ENCODE measurements around the gene SLC15A1.

Gene SLC15A1, protein sequence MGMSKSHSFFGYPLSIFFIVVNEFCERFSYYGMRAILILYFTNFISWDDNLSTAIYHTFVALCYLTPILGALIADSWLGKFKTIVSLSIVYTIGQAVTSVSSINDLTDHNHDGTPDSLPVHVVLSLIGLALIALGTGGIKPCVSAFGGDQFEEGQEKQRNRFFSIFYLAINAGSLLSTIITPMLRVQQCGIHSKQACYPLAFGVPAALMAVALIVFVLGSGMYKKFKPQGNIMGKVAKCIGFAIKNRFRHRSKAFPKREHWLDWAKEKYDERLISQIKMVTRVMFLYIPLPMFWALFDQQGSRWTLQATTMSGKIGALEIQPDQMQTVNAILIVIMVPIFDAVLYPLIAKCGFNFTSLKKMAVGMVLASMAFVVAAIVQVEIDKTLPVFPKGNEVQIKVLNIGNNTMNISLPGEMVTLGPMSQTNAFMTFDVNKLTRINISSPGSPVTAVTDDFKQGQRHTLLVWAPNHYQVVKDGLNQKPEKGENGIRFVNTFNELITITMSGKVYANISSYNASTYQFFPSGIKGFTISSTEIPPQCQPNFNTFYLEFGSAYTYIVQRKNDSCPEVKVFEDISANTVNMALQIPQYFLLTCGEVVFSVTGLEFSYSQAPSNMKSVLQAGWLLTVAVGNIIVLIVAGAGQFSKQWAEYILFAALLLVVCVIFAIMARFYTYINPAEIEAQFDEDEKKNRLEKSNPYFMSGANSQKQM

DNA sequence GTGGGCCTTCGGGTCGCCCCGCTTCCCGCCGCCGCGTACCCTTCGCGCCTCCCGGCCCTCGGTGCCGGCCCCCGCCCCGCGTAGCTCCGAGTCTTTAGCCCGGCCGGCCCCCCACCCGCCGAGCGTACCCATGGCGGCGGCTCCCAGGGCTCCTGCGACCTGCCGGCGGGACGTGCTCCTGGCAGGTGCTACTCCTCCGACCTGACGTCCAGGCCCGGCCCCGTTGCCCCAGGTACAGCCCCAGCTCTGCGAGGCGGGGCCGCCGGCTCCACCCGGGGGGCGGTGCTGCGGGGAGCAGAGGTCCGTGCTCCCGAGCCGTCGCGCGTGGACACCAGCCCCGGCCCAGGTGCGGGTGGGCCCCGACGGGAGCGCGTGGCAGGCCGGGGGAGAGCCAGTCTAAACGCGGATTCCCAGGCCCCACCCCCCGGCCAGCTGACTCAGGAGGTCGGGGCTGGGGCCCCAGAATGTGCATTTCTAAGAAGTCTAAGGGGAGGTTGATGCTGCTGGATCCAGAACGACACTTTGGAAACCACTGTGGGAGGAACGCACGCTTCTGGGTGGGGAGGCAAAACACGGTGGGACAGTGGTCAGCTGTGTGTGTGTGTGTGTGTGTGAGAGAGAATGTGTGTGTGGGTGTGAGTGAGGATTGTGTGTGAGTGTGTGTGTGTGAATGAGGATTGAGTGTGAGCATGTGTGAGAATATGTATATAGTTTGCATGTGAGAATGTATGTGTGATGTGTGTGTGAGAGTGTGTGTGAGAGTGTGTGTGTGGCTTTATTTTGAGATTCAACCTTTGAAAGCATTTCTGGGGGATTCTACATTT is at the start of gene SLC15A1:
Gene SLC15A1 (minus strand): TSS at position 206 of the 824 bp plus-strand sequence. CDS start 74 bp downstream, at position 132.
- ATAC-seq (no peak), DNase-seq (no peak)

DNA sequence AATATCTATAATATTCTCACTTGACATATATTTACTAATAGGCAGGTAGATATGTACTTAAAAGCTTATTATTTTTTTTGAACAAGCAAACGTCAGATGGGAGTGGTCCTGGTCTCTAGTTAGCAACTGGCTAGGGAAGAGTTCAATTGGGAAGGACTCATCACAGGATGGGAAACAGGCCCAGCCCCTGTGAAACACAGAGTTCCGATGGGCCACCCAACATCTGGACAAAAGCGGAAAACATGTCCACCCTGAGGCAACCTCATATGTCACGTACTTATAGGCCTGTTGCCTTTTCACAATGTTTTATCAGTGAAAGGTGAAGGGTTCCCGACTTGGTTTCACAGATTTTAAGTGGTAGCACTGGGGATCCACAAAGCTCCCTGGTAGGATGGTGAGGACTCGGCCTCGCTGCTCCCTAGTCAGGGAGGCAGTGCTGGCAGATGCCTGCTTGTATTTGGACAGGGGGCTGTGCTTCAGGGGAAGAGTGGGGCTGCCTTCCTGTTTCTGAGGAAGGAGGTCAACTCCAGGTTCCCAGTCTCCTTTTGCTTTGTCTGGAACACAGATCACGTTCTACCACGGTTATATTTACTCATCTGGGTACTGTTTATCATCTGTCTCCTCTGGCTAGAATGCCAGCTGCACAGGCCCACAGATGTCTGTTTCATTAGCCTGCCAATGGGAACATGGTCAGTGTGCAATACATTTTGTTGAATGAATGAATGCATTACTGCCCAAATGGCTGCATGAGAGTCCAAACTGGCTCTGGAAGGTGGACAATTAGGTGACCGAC is 49.4 kb upstream of the SLC15A1 start:
- ATAC-seq (no peak), DNase-seq (no peak)

DNA sequence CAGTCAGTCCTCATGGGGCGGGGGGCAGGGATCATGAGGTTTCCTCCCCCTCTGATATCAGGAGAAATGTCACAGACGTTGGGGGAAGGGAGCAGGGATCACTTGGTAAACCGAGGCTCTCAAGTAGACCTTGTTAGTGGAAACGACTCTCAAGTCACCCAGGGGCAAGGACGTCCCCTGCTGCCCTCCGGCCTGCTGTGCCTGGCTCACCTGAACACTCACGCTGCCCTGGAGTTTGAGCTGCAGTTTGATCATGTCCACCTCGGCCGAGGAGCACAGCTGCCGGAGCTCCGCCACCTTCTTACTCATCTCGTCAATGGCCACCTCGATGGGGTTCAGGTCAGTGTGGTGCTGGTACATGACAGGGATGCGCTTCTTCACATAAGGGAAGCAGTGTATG is 47.6 kb upstream of the SLC15A1 start:
- no peak for ATAC-seq
- DNase-seq, result no peak

DNA sequence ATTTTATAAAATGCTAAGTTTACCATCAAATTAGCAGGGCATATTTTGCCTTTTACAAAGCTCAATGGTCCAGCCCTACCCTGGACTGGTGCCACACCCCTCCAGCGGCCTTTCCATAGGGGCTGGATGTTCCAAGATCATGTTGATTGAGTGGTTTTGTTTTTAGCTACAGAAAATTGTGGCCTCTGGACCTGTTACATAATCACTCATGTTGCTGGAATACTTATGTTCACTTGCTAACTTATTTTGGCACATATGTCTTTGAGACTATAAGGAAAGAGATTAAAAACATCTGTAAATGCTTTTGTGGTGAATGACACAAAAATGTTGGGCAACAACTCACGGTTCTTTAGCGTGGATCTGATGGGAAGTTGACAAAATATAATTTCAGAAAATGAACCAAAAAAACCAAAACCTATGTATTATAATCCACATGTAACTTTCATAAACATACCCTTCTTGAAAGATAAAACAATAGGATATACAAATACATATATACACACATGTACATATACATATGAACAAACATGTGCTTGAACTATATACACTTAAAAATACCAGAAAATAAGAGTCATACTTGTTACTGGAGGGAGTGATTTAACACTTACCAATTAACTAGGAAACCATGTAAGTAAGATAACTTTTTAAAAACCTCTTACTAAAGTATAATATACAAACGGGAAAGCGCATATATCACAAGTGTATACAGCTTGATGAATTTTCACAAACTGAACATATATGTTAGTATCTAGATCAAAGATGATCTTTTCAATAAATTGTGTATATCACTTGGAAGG is 46.6 kb upstream of the SLC15A1 start:
- no peak for ATAC-seq
- DNase-seq, result no peak

DNA sequence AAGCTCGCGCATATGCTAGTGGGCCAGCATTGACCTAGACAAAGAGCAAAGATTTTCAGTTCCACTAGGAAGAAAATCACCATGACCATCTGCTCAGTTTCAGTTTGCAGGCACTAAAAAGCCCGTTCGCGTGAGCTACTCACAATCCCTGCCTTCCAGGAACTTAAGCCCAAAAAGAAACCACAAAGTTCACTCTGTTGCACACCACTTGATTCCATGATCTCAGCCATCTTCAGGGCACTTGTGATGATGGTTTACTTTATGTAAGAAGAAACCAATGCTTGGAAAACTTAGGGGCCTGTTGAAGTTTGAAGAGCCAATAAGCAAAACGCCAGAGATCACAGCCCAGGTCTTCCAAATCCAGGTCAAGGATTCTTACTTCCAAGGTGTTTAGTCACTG is 45.0 kb upstream of the SLC15A1 start:
- no peak for ATAC-seq
- DNase-seq, result no peak

DNA sequence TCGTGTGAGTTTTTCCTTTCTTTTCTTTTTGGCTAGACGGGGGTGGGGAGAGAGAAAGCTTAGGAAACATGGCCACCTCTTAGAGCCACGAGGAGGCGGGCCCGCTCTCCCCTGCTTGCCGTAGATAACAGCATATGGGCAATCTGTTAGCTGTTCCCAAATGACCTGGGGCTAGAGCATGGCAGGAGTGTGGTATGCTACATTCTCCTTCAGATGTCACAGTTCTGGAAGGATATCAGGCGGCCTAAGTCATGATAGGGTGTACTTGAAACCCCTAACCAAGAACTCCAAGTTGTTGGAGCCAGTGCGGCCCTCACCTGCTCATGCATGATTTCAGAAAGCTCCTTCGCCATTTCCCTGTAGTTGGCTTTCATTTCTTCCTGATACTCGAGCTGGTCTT is 44.3 kb upstream of the SLC15A1 start:
- no peak for DNase-seq
- no peak for ATAC-seq

DNA sequence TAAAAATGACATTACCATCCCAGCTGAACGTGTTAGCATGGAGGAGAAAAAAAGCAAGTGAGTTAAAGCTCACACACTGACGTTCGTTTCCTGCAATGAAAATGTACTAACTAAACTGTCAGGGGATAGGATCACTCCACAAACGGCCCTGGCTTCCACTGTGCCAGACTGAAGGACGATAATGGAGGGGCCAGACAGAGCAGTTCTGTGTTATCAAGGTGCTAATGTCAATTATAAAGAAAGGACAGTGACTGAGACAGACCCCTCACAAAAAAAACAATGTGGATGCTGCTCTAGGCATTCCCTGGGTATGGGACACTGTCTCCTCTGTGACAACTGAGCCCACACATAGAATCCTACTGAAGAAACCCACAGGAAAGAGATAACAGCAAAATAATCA is 43.7 kb upstream of the SLC15A1 start:
- DNase-seq, result no peak
- no peak for ATAC-seq

DNA sequence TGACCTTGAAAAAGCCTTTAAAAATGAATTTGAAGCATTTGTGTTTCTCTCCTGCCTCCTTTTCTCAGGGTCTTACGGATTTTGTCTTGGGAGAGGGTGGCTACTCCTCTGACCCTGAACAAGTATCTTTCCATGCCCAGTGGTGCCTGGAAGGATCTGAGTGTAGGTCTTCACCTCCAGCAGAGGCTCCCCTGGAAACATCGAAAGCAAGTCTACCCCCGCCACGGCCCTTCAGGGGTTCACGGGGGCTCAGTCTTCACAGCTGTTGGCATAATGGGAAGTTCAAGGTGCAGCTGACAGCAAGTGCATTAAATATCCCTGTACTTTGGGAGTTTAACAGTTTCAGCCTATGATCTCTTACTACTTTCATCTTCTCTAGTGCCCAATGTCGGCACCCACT is 42.7 kb upstream of the SLC15A1 start:
- no peak for DNase-seq
- ATAC-seq, result no peak

DNA sequence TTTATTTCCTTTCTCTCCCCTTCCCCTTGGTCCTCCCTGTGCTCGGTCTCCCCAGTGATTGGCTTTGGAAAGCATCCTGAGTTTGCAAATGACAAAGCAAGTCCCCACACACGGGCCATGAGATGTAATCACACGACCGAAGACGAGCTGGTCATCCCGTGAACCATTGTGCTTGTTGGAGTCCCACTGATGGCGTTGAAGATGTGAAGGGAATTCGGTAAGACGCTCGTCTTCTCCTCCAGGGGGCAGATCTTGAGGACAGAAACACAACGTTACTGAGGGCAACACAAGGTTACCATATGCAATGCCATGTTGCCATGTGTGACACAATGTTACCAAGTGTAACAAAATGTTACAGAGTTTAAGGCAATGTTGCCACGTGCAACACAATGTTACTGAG is 42.0 kb upstream of the SLC15A1 start:
- ATAC-seq (no peak), DNase-seq (no peak)

DNA sequence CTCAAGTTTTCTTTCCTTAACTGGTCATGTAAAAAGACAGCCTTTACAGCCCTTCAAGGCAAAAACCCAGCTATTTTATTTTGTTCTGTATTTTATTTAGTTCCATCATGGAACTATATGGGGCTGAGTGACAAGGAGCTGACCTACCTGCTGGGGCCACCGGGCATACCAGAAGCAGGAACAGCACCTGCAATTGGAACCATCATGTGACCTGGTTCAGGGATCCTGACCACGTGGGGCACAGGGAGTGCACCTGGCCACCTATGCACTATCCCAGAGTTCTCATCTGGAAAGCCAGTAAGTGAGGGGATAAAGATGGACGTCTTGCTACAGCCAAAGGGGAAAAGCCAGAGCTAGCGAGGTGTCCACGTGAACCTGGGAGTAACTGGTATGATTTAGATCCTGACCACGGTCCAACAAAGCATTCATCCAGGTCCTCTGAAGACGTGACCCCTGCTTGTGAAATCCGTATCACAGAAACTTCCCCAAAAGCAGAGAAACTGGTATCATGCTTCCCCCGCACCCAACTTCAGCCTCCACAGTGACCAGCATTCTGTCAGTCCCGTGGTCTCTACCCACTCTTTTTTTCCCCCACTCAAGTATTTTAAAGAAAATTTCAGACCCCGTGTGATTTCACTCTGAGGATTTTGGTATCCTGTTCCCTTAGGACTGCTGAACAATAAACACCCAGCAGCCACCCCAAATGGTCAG is 40.5 kb upstream of the SLC15A1 start:
- no peak for DNase-seq
- no peak for ATAC-seq

DNA sequence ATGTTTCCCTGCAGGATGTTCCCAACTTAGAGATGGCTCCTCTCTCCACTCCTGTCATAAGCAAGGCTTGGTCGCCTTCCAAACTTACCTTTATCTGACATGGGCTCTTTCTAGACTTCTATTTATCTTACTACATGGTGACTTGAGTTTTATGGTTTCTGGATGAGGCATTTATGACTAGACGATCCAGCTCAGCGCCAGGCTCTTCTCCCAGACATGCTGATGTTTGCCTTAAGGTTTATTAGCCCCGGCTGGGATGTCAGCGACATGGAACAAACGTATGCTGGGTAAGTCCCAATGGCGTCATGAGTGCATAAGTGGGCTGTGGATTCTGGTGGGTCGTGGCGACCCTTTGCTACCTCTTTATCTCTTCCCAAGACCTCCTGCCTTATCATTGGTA is 39.8 kb upstream of the SLC15A1 start:
- ATAC-seq (no peak), DNase-seq (no peak)

DNA sequence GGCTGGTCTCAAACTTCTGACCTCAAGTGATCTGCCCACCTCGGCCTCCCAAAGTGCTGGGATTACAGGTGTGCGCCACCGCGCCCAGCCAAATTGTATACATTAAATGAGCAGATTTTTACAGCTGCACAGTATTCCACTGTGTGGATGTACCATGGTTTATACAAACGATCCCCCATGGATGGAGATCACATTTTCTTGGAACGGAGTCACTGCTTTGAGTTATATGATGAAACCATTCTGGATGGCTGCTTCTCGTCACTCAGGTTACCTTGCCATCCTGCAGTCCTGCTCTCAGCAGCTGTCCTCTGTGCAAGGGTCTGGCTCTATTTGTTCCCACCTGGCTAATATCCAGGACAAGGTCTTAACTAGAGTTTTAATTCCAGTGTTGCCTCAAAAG is 39.1 kb upstream of the SLC15A1 start:
- no peak for DNase-seq
- no peak for ATAC-seq

DNA sequence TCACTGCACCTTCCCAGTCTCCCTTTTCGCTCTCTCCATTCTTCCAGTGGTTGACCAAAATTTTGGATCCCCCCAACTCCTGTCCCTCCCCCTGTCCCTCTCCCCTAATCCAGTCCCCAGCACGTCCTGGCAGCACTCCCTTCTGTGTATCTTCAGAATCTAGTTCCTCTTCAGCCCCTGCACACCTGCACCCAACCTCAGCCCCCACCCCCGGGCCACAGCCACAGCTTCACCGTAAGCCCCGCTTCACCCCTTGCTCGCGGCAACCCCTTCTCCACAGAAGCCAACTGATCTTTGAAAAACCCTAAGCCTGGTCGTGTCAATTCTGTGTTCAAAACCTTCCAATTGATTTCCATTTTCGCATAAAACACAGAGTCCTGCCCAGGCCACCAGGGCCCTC is 35.5 kb upstream of the SLC15A1 start:
- no peak for DNase-seq
- ATAC-seq, result no peak

DNA sequence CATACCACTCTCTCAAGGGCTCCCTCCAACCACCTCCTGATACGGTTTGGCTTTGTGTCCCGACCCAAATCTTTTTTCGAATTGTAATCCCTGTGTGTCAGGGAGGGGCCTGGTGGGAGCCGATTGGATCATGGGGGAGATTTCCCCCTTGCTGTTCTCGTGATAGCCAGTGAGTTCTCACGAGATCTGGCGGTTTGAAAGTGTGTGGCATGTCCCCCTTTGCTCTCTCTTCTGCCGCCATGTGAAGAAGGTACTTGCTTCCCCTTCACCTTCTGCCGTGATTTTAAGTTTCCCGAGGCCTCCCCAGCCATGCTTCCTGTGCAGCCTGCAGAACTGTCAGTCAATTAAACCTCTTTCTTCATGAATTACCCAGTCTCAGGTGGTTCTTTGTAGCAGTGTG is 34.7 kb upstream of the SLC15A1 start:
- DNase-seq (no peak), ATAC-seq (no peak)

DNA sequence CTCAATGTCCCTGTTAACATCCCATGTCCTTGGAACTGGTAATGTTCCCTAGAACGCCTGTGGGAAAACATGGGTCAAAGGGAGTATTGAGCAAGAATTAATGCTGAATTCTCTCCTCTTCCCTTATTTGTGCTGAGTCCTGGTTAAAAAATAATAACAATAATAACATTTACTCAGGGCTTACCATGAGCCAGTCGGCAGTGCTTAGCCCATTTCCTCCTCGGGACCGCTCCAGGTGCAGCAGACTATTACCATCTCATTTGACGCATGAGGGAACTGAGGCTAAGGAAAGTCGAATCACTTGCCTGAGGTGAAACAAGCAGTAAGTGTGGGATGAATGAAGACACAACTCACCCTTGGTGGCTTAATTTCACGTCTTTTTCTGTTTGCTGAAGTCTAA is 33.6 kb upstream of the SLC15A1 start:
- DNase-seq (no peak), ATAC-seq (no peak)

DNA sequence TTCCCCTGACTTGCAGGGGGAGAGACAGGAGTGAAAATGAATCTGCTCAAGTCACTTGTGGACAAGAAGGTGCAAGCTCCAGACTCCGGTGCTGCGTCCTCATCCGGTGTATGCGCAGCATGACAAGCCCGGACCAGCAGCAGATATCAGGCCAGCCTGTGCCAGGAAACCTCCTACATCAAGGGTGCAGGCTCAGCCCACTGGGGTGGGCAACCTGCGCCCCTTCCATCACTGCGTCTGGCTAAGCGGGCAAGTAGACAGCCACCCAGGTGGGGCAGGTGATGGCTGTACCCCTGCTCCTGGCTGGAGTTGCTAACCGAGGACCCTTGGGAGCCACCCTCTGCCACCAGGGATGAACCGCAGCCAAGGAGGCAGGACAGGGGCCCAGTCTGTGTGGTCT is 32.9 kb upstream of the SLC15A1 start:
- ATAC-seq, result peak; percentile 38

DNA sequence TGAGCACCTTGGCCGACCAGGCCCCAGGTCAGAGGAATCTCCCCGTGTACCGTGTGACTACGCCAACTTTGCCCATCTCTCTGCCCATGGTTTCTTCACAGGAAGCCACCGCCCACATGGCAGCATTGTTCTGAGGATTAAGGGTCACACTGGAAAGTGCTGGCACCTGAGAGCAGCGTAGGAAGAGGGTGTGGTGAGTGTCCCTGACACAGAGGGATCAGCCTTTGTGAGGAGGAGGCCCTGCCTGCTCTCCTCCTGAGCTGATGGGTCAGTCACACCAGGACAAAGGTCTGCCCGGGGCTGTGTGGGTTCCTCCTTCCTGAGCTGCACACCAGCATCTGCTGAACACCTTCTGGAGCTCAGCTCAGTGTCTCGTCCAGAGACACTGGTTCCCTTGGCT is 32.2 kb upstream of the SLC15A1 start:
- DNase-seq (no peak), ATAC-seq (no peak)

More for the DNA sequence above, 32.9 kb upstream of the SLC15A1 start:
- no peak for DNase-seq

DNA sequence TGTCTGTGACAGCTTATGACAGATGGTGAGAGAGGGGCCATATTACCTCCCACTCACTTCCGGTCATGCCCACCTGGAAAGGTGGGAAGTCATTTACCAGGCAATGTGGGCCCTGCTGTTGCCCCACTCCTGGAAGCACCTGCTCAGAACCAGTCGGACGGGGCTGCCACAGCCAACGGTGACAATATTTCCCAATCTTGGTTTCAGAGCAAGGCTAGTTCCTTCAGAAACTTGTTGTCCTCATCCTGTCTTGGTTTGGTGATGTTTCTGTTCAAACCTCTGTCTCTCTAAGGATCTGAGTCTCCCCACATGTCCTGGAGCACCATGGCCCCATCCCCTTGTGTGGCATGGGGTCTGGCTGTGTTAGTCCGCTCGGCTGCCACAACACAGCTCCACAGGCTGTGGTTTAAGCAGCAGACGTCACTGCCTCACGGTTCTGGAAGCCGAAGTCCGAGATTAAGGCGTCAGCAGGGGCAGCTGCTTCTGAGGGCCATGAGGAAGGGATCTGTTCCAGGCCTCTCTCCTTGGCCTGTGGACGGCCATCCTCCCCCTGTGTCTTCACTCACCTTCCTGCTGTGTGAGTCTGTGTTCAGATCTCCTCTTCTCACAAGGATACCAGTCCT is 31.5 kb upstream of the SLC15A1 start:
- ATAC-seq (no peak), DNase-seq (no peak)

DNA sequence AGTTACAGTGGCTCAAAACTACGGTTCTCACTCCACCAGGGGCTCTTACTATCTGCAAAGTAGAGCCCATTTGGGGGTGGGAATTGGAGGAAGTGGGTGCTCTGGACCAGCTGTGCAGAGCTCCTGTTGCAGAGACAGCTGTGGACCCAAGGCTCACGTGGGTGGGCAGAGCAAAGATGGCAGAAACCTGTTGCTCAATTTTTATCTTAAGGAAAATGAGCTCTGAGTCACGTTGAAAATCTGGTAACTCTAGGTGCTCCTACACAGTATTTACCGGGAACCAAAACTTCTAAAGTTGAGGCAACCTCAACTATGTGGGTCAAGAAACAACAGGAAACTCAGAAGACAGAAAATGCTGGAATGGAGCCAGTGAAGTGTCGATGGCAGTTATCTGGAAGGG is 30.2 kb upstream of the SLC15A1 start:
- ATAC-seq, result no peak
- DNase-seq, result no peak

DNA sequence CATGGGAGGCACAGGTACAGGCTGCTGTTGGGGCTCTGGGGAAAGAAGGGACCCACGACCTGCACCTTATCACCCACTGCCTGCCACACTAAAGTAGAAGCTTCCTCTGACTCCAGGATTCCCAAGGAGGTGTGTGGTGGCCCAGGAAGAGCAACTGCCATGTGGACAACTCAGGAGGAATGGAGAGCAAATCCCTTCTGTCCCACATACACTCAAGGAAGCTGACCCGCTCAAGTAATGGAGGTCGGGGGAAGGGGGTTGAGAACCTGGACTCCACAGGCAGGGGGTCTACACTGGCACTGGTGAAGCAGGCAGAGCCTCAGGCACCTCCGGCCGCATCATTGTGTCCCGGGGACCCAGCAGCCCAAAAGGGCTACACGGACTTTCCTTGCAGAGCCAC is 29.4 kb upstream of the SLC15A1 start:
- ATAC-seq, result no peak
- DNase-seq, result no peak
